PC-3 (cell line): Measurements from ENCODE around the gene SMAD3.

Experiments used
- EZH2 ChIP-seq: fragments of 300-600 bp; sonication (generic); IDR thresholded peaks from one replicate; pipeline ENCODE4 v1.6.1; 2017; ENCODE audit warnings: antibody characterized with exemption, mild to moderate bottlenecking, low read length; ENCODE audit not compliant: unreplicated experiment
- EZH2phosphoT487 ChIP-seq: fragments of 300-600 bp; sonication (generic); IDR thresholded peaks from 2 replicates; pipeline ENCODE4 v1.6.1; 2018; ENCODE audit warnings: mild to moderate bottlenecking, antibody characterized with exemption, low read length, borderline replicate concordance
- TF ChIP-seq, protein P1 (sequence below): fragments of 300-600 bp; sonication (generic); conservative IDR thresholded peaks from 2 replicates; pipeline ENCODE4 v1.5.1; 2017; ENCODE audit warnings: antibody characterized with exemption, low read depth, mild to moderate bottlenecking, low read length

DNA sequence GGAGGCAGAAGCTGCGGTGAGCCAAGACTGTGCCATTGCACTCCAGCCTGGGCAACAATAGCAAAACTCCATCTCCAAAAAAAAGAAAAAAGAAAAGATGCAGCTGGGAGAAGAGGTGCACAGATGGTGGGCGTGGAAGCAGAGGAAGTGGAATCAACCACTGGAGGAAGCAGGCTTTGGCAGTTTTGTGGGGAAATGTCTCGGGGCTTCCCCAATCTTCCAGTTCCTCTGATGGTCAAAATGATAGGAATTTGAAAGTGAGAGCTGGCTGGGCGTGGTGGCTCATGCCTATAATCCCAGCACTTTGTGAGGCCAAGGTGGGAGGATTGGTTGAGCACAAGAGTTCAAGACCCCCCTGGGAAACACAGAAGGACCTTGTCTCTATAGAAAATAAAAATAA is 48.1 kb upstream of the SMAD3 start:
- TF ChIP-seq, protein P1, sequence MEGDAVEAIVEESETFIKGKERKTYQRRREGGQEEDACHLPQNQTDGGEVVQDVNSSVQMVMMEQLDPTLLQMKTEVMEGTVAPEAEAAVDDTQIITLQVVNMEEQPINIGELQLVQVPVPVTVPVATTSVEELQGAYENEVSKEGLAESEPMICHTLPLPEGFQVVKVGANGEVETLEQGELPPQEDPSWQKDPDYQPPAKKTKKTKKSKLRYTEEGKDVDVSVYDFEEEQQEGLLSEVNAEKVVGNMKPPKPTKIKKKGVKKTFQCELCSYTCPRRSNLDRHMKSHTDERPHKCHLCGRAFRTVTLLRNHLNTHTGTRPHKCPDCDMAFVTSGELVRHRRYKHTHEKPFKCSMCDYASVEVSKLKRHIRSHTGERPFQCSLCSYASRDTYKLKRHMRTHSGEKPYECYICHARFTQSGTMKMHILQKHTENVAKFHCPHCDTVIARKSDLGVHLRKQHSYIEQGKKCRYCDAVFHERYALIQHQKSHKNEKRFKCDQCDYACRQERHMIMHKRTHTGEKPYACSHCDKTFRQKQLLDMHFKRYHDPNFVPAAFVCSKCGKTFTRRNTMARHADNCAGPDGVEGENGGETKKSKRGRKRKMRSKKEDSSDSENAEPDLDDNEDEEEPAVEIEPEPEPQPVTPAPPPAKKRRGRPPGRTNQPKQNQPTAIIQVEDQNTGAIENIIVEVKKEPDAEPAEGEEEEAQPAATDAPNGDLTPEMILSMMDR, result no peak
- TF ChIP-seq EZH2phosphoT487 (no peak), EZH2 (no peak)
